NCI-H2227 treated with DMSO at 0.1 percent for 48 hours (cell line): Measurements from ENCODE around the gene ZNF786.
"Not testable (repeated sequence)": the region's sequence is repeated elsewhere in the genome, so short reads cannot be mapped to it uniquely, and the experiment has no call there.

Source experiments
- DNase-seq: peaks from one replicate; lab custom pipeline; 2025; lab: John Stamatoyannopoulos, UW

Gene ZNF786, protein sequence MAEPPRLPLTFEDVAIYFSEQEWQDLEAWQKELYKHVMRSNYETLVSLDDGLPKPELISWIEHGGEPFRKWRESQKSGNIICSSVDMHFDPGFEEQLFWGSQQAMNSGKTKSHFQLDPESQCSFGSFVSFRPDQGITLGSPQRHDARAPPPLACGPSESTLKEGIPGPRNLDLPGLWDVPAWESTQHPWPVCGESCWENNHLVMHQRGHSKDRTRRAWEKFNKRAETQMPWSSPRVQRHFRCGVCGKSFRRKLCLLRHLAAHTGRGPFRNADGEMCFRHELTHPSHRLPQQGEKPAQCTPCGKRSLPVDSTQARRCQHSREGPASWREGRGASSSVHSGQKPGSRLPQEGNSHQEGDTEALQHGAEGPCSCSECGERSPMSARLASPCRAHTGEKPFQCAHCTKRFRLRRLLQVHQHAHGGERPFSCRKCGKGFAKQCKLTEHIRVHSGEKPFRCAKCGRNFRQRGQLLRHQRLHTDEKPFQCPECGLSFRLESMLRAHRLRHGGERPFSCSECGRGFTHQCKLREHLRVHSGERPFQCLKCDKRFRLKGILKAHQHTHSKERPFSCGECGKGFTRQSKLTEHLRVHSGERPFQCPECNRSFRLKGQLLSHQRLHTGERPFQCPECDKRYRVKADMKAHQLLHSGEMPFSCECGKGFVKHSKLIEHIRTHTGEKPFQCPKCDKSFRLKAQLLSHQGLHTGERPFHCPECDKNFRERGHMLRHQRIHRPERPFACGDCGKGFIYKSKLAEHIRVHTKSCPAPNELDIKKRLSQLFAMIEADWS

DNA sequence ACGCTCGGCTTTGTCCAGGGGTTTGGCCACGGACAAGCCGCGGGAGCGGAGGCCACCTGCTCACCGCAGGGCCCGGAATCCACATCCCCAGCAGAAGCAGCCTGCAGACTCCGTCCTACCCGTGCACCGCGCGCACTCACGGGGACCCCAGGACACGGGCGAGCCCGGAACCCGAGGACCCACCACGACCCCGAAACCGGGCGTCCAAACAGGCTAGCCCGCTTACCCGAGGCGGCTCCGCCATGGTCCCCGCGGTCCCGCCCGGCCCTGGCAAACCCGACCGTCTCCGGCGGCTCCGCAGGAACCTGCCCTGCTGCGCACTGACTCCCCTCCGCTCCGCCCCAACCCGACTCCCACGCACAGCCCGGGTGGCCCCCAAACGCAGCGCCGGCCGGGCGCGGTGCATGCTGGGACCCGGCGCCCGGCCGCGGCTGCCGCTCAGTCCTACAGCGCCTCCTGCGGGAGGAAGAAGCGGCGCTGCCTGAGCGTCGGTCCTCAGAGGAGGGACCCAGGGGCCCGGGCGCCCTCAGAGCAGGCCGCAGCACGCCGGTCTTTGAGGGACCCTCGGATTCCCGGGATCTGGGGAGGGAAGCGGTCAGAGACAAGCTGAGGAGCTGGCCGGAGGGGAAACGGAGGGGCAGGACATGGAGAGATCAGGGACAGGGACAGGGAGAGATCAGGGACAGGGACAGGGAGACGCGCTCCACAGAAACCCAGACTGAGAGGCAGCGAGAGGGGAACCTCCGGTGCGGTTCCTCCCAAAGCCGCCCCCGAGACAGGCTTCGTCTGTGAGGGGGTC lies at the start of gene ZNF786:
Gene ZNF786, minus strand, starts transcription at position 322 of the 799 bp plus-strand sequence. Its CDS starts 78 bp downstream, at position 244.
- DNase-seq, result peak; percentile 93

DNA sequence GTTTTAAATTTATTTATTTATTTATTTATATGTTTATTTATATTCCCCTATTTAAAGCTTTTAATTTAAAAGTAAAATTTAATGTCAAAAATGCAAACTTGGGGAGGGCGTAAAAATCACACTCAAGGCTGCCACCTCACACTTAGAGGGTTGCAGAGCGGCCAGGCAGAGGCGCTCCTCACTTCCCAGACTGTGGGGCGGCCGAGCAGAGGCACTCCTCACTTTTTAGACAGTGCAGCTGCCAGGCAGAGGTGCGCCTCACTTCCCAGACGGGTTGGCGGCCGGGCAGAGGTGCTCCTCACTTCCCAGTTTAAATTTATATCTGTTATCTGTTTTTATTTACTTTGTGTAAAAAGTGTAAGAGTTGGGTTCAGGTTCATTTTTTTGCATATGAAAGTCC lies 45.6 kb upstream of the ZNF786 start:
- no peak for DNase-seq

DNA sequence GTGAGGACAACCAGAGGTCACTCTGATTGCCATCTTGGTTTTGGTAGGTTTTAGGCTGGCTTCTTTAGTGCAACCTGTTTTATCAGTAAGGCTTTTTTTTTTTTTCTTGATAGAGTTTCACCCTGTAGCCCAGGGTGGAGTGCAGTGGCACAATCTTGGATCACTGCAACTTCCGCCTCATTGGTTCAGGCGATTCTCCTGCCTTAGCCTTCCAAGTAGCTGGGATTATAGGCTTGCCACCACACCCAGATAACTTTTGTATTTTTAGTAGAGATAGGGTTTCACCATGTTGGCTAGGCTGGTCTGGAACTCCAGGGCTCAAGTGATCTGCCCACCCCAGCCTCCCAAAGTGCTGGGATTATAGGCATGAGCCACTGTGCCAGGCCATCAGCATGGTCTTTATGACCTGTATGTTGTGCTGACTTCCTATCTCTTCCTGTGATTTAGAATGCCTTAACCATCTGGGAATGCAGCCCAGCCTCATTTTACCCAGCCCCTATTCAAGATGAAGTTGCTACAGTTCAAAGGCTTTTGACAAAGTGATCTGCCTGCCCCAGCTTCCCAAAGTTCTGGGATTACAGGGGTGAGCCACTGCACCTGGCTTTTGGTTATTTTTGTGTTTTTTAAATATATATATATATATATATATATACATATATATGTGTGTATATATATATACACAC lies 42.7 kb upstream of the ZNF786 start:
- no peak for DNase-seq

DNA sequence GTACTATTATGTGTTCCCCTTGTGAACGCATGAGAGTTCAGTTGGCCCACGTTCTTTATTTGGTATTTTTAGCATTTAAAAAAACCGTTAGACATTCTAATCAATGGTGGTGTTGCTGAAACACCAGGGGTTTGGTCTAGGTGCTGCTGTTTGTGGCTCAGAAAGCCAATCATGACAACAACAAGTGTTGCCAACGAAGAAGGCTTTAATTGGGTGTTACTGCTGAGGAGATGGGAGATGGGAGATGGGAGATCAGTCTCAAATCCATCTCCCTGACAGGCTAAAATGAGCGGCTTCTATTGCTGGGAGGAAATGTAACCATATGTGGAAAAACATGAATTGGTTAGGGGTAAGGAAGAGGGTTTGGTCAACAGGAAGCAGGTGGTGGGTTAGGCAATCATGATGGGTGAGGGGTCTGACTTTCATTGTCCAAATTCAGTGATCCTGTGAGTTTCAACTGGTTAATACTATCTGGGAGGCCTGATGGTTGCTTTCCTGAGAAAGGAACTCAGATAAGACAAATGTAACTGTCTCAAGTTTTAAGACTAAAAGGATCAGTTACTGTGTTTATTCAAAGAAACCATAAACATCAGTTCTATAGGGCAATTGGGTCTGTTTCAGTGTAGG lies 40.2 kb upstream of the ZNF786 start:
- no peak for DNase-seq

DNA sequence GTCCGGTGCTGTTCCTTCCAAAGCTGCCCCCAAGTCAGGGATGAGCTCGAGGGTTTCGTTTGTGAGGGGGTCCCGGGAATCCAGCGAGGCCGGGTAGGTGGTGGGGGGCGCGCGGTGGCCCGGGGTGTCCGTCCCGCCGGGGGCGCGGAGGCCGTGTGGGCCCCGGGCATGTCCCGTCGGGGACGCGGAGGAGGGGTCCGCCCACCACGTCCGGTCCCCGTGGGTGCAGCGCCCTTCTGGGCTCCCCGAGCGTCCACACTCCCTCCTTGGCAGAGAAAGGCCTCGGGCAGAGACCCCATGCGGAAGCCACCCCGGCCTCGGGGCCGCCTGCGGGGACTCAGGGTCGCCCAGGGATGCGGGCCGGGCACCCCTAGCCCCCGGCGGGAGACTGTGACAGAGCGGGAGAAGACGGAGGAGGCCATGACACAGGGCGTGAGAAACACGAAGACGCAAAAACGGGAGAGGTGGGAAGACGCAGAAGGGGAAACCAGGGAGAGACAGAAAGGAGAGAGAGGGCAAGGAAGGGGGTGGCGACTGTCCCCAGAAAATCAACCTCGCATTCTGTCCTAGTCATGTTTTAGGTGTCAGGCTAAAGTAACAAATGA lies 36.2 kb upstream of the ZNF786 start:
- peak; percentile 27 for DNase-seq

DNA sequence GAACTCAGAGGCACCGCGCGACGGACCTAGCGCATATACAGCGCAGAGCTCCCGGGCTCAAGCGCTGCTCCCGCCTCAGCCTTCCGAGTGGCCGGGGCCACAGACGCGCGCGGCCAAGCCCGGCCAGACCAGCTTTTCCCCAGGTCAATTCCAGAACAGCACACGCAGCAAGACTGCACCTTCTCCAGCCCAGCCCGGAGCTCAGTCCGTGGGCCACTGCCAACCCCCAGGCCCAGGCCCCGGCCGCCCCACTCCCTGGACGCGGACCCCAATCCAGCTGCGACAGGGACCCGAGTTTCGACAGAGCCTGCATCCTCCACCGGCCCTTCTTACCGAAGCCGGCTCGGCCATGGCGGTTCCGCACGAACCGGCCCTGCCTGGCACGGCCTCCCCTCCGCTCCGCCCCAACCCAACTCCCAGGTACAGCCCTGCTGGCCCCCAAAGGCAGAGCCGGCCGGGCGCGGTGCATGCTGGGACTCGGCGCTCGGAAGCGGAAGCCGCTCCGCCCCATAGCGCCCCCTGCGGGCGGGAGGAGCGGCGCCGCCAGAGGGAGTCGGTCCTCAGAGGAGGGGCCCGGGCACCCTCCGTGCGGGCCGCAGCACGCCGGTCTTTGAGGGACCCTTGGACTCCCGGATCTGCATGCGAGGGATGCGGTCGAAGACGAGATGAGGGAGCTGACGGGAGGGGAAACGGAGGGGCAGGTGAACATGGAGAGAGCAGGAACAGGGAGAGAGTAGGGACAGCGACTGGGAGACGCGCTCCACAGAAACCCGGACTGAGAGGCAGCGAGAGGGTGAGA lies 35.5 kb upstream of the ZNF786 start, which contains the start of gene ZNF425:
Gene ZNF425, minus strand, starts transcription at position 462 of the 799 bp plus-strand sequence. Its CDS starts 111 bp downstream, at position 351.
- peak; percentile 91 for DNase-seq

DNA sequence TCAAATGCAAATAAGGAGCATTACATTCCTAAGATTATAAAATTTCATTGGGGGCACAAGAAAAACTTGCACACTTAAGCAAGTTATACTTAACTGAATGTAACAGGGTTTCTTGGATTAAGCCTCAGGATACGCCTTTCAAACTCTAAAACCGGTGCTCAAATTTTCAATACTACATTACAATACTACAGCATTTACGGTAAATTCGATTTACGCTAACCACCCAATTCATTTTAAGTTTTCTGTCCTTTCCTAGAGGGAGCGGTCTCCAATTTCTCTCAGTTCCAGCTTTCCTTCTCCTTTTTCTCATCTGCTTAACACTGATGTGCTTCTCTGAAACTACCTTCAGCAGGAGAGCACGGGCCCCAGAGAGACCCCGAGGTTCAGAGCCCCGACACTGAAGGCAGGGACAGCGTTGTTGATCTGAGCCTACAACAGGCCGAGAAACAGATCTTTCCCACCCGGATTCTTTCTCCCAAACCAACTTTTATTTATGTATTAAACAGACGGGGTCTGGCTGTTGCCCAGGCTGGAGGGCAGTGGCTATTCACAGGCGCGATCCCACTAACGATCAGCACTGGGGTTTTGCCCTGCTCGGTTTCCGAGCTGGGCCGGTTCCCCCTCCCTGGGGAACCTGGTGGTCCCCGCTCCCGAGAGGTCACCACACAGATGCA lies 34.8 kb upstream of the ZNF786 start:
- DNase-seq, result peak; percentile 28

DNA sequence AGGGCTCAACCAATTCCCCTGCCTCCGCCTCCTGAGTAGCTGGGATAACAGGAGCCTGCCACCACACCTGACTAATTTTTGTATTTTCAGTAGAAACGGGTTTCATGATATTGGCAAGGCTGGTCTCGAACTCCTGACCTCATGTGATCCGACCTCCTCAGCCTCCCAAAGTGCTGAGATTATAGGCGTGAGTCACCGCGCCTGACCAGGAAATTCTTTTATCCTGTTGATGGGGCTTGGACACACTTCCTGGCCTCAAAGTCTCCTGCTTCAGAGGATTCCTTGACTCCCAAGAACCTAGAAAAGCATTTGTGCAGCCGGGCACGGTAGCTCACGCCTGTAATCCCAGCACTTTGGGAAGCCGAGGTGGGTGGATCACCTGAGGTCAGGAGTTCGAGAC lies 19.5 kb upstream of the ZNF786 start:
- no peak for DNase-seq

DNA sequence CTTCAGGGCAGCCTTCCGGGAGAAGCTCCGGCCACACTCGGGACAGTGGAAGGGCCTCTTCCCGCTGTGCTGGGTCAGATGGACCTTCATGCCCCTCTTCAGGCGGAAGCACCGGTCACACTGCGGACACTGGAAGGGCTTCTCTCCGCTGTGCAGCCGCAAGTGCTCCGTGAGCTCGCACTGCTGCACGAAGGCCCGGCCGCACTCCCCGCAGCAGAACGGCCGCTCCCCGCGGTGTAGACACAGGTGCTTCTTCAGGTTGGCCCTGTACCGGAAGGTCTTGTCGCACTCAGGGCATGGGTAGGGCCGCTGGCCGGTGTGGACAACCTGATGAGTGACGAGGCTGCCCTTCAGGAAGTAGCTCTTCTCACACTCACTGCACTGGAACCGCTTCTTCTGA lies 14.2 kb upstream of the ZNF786 start:
- DNase-seq, result no peak

DNA sequence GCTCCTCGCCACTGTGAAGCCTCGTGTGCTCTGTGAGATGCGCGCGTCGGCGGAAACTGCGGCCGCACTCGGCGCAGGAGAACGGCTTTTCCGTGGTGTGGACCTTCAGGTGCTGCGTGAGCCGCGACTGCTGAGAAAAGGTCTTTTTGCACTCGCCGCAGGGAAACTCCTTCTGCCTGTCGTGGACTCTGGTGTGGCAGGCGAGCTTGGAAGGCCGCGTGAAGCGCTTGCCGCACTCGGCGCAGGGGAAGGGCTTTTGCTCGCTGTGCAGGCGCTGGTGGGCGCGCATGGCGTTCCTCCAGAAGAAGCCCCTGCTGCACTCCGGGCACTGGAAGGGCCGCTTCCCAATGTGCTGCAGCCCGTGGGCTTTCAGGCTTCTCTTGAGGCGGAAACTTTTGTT lies 13.7 kb upstream of the ZNF786 start:
- no peak for DNase-seq

DNA sequence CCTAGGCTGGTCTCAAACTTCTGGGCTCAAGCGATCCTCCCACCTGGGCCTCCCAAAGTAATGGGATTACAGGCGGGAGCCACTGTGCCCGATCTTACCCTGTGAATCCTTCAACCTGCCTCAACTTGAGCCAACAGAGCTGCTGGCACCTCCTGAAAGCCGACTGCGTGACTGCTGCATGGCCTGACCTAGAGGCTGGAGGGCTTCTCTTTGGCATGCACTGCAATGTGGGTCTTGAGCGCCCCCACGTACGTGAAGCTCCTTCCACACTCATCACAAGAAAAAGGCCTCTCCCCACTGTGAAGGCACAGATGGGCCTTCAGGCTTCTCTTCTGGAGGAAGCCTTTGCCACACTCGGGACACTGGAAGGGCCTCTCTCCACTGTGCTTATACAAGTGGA lies 12.9 kb upstream of the ZNF786 start:
- no peak for DNase-seq

DNA sequence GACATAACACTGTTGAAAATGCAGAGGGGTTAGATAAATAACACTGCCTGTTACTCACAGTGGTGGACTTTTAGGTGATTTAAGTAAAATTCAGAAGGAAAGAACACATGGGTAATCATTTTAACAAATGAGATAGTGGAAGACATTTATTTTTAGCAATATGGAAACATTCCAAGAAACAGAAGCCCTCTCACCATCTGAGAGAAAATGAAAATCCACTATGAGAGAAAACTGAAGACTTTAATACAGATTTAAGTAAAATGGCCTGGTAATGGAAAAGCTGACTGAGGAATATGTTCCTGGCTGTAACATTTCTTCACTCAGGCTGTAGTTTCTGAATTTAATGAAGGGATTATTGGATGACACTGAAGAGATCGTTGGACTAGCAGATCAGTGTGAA lies 12.1 kb upstream of the ZNF786 start:
- DNase-seq, result no peak

DNA sequence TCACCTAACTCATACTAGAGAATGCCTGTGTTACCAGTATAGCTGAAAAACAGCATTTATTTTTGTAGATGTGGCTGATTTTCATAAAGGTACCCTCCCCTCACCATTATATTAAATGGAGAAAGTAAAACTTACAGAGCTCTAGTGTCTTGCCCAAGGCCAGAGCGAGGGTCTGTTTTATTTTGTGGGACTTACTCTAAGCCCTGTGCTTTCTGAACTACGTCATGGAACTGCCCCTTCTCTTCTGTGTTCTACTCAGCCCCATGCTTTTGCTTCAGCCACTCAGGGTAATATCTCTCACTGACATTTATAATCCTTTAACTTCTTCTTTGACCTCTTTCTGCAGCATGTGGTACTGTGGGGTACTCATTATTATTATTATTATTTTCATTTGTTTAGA lies 10.3 kb upstream of the ZNF786 start:
- no peak for DNase-seq

DNA sequence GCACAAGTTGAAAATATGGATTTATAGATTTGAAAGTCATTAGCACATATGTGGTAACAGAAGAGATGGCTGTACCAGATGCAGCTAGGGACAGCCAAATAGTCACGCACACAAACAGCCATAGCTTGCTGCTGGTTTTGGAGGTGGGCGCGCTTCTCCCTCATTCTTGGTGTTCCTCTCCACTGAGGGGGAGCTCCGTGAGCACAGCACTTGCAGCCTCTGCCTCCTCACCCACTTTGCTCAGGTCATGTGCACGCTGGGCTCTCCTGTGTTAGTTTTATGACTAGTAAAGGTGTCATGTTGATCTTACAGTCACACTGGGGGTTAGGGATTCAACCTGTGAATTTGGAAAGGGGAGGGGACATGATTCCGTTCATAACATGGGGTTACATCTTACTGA lies 8.5 kb upstream of the ZNF786 start:
- no peak for DNase-seq

DNA sequence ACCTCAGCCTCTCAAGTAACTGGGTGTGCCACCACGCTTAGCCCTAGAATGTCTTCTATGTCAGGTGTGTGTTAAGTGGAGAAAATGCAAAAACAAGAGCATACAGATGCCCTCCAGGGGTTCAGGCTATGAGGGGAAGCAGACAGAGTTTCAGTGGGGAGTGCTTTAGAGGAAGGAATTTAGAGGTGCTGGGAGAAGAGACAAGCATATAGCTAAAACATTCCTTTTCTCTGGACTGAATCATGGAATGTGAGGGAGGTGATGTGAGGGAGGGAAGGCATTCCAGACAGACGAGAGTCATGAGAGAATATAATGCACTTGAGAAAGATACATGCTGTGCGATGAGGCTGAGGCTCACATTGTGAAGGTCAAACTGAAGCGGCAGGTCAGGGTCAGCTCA lies 6.6 kb upstream of the ZNF786 start:
- DNase-seq, result no peak

DNA sequence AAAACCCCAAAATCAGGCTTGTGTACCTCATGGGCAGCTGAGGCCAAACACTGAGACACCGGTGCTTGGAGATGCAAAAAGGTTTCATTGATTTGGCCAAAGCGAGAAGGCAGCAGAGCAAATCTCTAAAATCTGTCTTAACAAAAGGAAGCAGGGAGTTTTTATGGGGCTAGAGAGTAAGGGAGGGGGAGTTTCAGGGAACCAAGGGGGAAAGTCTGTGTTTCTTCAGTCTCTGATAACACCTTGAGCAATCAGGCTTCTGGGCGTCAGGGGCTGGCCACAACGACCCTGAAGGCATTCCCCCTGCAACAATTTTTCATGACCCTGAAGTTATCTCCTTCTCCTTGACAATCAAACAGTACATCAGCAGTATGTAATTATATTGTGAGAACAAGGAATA lies 2.7 kb upstream of the ZNF786 start:
- DNase-seq, result no peak

DNA sequence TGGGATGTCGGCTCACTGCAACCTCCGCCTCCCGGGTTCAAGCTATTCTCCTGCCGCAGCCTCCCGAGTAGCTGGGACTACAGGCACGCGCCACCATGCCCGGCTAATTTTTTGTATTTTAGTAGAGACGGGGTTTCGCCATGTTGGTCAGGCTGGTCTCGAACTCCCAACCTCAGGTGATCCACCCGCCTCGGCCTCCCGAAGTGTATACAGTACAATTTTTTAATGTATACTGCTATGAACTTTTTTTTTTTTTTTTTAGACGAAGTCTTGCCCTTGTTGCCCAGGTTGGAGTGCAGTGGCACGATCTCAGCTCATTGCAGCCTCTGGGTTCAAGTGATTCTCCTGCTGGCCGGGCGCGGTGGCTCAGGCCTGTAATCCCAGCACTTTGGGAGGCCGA lies 1.7 kb upstream of the ZNF786 start:
- DNase-seq, result not testable (repeated sequence)

DNA sequence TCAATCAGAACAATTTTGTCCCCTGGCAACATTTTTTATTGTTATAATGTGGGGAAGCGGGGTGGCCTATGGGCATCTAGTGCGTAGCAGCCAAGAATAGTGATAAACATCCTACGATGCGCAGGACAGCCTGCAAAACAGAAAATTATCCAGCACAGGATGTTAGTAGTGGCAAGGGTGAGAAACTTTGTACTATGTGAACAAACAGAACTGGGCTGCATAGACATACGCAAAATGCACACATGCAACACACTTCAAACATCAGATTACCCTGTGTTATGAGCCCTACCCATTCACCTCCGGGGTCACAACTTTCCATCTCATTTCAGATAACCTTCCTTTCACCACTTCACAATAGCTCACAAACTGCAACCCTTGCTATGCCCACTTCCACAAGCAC lies 3.1 kb downstream of the ZNF786 start:
- no peak for DNase-seq

DNA sequence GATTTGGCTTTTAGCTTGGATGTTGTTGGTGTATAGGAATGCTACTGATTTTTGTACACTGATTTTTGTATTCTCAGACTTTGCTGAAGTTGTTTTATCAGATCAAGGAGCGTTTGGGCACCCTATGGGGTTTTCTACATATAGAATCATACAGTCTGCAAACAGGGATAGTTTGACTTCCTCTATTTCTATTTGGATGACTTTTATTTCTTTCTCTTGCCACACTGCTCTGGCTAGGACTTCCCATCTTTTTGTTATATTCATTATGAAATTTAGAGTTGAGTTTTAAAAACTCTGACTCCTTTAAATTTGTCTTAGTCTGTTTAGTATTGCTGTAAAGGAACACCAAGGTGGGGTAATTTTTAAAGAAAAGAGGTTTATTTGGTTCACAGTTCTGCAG lies 4.7 kb downstream of the ZNF786 start:
- no peak for DNase-seq

DNA sequence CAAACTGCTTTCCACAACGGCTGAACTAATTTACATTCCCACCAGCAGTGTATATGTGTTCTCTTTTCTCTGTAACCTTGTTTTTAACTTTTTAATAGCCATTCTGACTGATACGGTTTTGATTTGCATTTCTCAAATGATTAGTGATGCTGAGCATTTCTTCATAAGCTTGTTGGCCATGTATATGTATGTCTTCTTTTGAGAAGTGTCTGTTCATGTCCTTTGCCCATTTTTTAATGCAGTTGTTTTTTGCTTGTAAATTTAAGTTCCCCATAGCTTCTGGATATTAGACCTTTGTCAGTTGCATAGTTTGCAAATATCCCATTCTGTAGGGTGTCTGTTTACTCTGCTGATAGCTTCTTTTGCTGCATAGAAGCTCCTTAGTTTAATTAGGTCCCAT lies 6.1 kb downstream of the ZNF786 start:
- no peak for DNase-seq
